A549 (cell line): ENCODE results near the gene SYP.

Source experiments
- CTCF ChIP-seq: fragments of >200 bp; sonication (Bioruptor Twin); formaldehyde crosslinking; IDR thresholded peaks from 3 replicates; pipeline ENCODE4 v1.5.1; 2016
- EP300 ChIP-seq, 2 experiments: fragments of >200 bp; sonication (Bioruptor Twin); formaldehyde crosslinking; IDR thresholded peaks; 2 replicates in 1 of 2; 3 replicates in 1 of 2; pipeline ENCODE4 v1.6.1; 2016 to 2017
- FOSL2 ChIP-seq, 2 experiments: fragments of 450-650 bp in 1 of 2; fragments of >200 bp in 1 of 2; sonication (Bioruptor Twin) in 1 of 2; formaldehyde crosslinking; IDR thresholded peaks; 2 replicates each; pipeline versions ENCODE4 v1.5.0 to v1.6.1; 2016 to 2020; ENCODE audit warnings: mild to moderate bottlenecking in 1 of 2, moderate library complexity in 1 of 2
- RNF2 ChIP-seq: fragments of 200-600 bp; sonication (generic); IDR thresholded peaks from 2 replicates; pipeline ENCODE4 v1.6.1; 2016; ENCODE audit warnings: low read depth, mild to moderate bottlenecking, antibody characterized with exemption, moderate library complexity, borderline replicate concordance

GRCh38 chrX:49171752-49172279, 28.2 kb downstream of the SYP start, which contains the start of gene PLP2:
- TF ChIP-seq FOSL2 (IDR thresholded peaks at IDR 0.05) (no peak), FOSL2 (CRISPR knock-in tag; IDR thresholded peaks at IDR 0.05) (peak; percentile 63), RNF2 (no peak), CTCF (no peak), EP300 (IDR thresholded peaks at IDR 0.05) (no peak)
